ENCODE results near the gene DNAH14. TPM values are rescaled to one million over a fixed set of nuclear protein-coding genes. Genes with fewer than 3 reads are reported as not detected.

Gene DNAH14
- total and polyA plus RNA-seq, 8 donors = 7.9 to 27.6 (median 17.5) TPM

- Histone ChIP-seq H3K4me1 (no peaks in the 10 kb centered on the region), H3K4me3 (no peak overlapping the region), H3K27ac (no peak overlapping the region), H3K9me3 (no peaks in the 10 kb centered on the region), H3K27me3 (no peaks in the 10 kb centered on the region), H3K36me3 (no peaks in the 10 kb centered on the region)
- intact Hi-C loops (cut with DNase I) = no loop called here
- TF ChIP-seq CTCF (IDR thresholded peaks at IDR 0.05) = no peak
- FAIRE-seq (no peak), DNase-seq (no peak), ATAC-seq (no peak)
- 46 to 59% methylated on average over 2 of the region's 2 CpGs for WGBS, 2 donors
These were observed 25.5 kb upstream of the DNAH14 start for GRCh38 chr1:224903955-224904354.

- WGBS, 2 donors = 94 to 95% methylated on average over 1 of the region's 1 CpG
- no peak for ATAC-seq
These were observed 23.1 kb upstream of the DNAH14 start for GRCh38 chr1:224906340-224906739.

GRCh38 chr1:224911217-224911616 lies 18.3 kb upstream of the DNAH14 start:
- intact Hi-C loops (cut with DNase I) = loop anchor here in 1 of 3 donors (10.0 kb wide), 1 partner anchor 396 kb away; no protein-coding TSS in a partner anchor

More at GRCh38 chr1:224906340-224906739, 23.1 kb upstream of the DNAH14 start:
- Histone ChIP-seq H3K36me3 (no peaks in the 10 kb centered on the region), H3K4me1 (no peaks in the 10 kb centered on the region), H3K4me3 (no peak overlapping the region), H3K27ac (no peak overlapping the region), H3K27me3 (no peaks in the 10 kb centered on the region), H3K9me3 (no peaks in the 10 kb centered on the region)
- DNase-seq (no peak), FAIRE-seq (no peak)
- intact Hi-C loops (cut with DNase I) = no loop called here
- no peak for TF ChIP-seq CTCF (IDR thresholded peaks at IDR 0.05)

GRCh38 chr1:224914292-224914900 lies 15.1 kb upstream of the DNAH14 start:
- ATAC-seq = no peak
- WGBS, 2 donors = 75 to 96% methylated on average over 1 of the region's 1 CpG
- no peak for FAIRE-seq

More at GRCh38 chr1:224911217-224911616, 18.3 kb upstream of the DNAH14 start:
- DNase-seq (no peak), FAIRE-seq (no peak), ATAC-seq (no peak)
- Histone ChIP-seq H3K27me3 (no peaks in the 10 kb centered on the region), H3K4me1 (no peaks in the 10 kb centered on the region), H3K9me3 (no peaks in the 10 kb centered on the region), H3K36me3 (no peaks in the 10 kb centered on the region), H3K4me3 (no peak overlapping the region), H3K27ac (no peak overlapping the region)
- TF ChIP-seq CTCF (IDR thresholded peaks at IDR 0.05) = no peak

More at GRCh38 chr1:224914292-224914900, 15.1 kb upstream of the DNAH14 start:
- intact Hi-C loops (cut with DNase I) = loop anchor here in 1 of 3 donors (10.0 kb wide), 1 partner anchor 400 kb away; no protein-coding TSS in a partner anchor
- no peaks in the 10 kb centered on the region for H3K9me3 ChIP-seq
- no peak for TF ChIP-seq CTCF (IDR thresholded peaks at IDR 0.05)
- no peaks in the 10 kb centered on the region for H3K27me3 ChIP-seq
- no peaks in the 10 kb centered on the region for H3K36me3 ChIP-seq
- H3K4me3 ChIP-seq = no peak overlapping the region
- no peak for DNase-seq
- H3K27ac ChIP-seq = no peak overlapping the region
- H3K4me1 ChIP-seq = no peaks in the 10 kb centered on the region

Measured in pancreas (tissue), 10 donors.